Embryonic facial prominence (tissue), 1 donor: ENCODE data around the gene GNB1.

ENCODE experiments used
- DNase-seq: peaks from one replicate; pipeline ENCODE4 v3.0.0-alpha.2; 2016; ENCODE audit errors: extremely low spot score

Gene GNB1

GRCh38 chr1:1922956-1923833, 32.3 kb upstream of the GNB1 start:
- no peak for DNase-seq

- DNase-seq, result no peak
Measured at GRCh38 chr1:1922702-1922955, 31.7 kb upstream of the GNB1 start.

- no peak for DNase-seq
Measured at GRCh38 chr1:1921901-1922701, 31.2 kb upstream of the GNB1 start.

DNA sequence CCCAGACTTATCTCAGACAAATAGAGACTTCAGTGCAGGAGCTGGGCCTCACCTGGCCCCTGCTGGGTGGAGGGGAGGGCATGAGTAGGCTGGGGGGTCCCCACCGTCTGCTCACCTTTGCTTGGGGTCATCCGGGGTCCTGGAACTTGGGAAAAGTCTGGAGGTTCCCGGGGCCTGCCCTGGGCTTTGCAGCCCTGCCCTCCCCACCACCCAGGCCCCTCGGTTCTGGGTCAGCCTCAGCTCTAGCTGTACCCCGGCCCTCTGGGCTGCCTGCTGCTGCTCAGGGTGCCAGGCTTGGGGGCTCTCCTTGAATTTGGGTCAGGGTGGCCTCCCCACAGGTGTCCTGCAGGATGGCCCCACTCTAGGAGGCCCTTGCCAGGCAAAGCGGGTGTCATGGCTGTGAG, 30.6 kb upstream of the GNB1 start:
- no peak for DNase-seq

DNA sequence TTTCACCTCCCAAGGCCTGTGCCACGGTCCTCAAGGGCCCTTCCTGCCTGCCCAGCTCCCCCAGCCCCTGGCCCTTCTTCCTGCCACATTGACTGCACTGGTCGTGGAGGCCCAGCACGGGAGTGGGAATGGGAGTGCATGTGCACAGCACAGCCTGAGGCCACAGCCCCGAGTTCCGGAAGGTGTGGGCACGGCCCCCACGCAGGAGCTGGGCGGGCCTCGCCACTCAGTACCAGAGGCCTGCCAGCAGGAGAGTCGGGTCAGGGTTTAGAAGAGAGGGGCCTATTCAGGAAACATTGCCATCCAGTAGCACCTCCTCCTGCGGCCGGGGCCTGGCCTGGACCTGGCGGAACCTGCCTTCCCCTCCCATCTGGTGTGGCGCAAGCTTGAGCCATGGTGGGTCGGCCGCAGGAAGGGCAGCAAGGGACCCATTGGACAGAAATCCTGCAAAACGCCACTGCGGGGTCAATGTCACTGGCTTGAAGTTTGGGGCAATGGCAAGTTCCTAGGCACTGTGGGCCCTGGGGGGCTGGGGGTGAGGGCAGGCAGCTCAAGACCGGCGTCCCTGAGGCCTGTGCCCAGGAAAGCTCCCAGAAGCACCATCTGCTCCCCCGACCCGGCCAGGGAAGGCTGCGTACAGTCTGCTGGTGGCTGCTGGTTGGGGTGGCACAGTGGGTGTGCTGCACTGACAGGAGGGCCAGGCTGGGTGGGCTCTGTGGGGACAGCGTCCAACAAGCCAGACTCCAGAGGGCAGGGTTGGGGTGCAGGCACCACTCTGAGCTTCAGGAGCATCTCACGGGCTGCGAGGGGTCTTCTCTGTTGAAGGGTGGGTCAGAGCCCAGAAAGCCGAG, 29.9 kb upstream of the GNB1 start:
- DNase-seq, result no peak

DNA sequence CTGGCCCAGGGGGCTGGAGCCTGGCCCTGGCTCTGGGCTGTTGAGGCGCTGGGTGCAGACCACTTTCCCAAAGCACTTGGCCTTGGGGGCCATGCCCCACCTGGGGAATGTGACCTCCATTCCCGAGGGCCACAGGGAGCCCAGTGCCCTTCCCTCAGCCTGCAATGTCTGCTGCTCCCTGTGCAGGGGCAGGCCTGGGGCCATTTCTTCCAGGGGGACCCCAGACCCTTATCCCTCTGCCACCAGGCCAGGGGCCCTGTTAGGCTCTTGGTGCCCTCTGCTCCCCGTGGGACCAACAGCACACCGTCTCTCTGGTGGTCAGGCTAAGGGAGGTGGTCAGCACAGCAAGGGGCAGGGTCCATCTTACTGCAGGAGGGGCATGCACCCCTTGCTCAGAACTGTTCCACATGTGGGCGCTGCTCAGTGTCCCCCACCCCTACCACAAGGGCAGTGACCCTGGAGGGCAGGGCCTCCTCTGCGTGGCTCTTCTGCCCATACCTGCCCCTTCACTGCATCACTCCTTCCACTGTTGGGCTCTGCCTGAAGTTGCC, 29.2 kb upstream of the GNB1 start:
- no peak for DNase-seq

DNA sequence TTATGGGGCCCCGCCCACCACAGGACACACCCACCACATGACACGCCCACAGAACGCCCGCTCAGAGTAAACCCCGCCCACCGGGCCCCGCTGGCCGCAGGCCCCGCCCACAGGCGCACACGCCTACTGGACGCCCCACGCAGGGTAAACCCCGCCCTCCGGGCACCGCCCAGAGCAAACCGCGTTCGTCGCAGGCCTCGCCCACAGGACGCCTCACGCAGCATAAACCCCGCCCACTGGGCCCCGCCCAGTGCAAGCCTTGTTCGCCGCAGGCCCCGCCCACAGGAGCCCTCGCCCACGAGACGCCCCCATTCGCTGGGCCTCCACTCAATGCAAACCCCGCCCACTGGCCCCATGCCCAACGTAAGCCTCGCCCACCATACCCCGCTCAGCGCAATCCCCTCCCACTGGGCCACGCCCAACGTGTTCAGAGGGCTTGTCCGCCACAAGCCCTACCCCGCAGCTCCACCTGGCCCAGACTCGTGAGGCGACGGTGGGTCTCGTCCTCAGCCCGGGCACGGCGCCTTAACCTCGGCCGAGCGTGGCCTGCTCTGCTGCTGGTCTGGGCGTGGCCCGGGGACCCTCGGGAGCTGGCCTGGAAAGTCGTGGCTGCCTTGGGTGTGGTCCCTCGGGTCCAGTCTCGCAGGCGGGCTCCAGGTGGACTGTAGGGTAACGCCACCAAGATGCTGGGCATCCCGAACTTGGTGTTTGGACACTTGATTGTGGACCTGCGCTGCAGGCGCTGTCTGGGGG, 28.6 kb upstream of the GNB1 start:
- peak; percentile 91 for DNase-seq

- no peak for DNase-seq
Measured at GRCh38 chr1:1918901-1919303, 28.0 kb upstream of the GNB1 start, which contains the start of gene TMEM52. Gene TMEM52, minus strand, starts transcription at chr1:1919279. Its CDS starts 14 bp downstream, at chr1:1919265.

DNA sequence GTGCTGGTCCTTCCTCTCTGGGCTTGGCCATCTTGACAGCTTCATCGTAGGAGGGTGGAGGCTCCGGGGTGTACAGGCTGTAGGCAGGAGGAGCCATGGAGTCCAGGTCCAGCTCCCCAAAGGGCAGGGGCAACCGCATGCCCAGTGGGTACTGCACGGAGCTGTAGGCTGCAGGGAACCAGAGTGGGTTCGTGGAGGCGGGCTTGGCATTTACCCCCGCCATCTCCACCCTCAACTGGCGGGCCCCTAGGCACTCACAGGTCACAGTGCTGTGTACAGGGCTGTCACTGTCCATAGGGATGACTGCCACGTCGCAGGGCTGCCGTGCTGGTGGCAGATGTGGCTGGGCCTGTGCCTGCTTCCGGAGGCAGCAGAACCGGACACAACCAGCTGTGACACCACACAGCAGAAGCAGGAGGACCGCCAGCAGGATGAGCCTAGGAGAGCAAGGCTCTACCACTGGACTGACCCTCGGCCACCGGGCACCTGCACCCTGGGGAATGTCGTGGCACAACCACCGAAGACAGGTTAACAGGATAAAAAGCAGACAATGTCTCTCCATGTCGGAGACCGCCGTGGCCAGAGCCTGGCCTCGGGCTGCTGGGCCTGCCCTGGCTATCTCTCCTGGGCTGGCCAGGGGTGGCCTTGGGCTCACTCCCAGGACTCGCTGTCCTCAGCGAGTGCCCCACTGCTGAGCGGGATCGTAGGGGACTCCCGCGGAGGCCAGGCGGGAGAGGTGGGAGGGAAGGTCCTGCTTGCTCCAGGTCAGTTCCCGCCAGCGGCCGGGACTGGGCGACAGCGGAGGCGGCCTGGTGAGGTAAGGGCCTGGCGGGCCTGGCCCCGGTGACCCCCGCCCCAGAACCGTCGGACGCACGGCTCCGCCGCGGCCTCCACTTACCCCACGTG, 27.4 kb upstream of the GNB1 start:
- no peak for DNase-seq

DNA sequence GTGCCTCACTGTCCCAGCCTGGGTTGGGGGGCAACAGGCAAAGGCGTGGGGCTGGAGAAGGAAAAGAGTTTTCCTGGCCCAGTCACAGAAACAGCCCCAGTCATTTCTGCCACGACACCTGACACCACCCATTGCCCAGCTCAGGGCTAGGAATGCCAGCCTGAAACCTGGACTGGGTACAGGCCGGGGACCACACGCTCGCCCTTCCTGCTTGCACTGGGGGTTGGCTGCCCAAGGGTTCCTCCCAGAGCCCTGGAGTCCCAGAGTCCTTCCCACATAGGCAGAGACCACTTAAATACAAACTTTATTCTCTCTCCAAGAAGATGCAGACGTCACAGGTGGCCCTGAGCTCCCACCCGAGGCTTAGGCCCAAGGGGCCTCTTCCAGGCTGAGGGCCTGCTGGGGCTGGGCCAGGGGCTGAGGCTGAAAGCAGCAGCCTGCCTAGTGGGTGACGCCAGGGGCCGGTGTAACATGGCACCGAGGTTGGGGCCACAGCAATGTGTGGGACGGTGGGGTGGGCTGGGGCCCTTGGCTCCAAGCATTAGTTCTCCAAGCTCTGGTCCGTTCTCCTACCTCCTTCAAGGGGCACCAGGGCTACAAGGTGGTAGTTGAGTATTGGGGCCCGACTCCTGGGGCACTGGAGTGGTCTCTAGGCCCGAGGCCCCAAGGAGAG, 26.6 kb upstream of the GNB1 start:
- no peak for DNase-seq

GRCh38 chr1:1916851-1917251, 26.0 kb upstream of the GNB1 start:
- DNase-seq, result no peak

DNA sequence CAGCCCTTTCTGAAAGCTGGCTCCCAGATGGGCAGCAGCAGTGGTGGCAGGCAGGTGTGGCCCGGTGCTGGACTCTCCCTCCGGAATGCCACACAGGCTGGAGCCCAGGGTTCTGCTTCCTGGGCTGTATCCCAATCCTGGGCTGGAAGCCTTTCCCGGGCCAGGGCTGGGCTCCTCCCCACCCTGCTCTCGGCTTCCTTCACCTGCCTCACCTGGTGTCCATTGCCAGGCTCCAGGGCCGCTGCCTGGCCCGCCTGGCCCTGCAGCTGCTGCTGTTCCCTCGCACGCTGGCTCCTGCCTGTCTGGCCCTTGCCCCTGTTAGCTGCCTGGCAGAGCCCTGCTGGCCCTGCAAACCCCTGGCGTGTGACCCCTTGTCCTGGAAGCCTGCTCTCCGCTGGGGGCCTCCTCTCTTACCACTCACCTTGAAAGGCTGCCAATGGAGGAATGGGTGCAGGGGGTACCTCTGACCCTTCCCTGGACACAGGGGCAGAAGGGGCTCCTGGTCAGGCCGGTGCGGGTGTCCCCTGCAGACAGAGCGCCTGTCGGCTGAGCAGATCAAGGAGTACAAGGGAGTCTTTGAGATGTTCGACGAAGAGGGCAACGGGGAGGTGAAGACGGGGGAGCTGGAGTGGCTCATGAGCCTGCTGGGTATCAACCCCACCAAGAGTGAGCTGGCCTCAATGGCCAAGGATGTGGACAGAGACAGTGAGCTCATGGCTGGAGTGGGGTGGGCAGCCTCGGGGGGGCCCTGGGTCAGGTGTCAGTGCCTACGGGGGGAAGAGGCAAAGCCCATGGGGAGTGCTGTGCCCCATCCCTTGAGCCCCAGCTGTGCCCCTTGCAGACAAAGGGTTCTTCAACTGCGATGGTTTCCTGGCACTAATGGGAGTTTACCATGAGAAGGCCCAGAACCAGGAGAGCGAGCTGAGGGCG, 25.3 kb upstream of the GNB1 start:
- DNase-seq, result no peak

GRCh38 chr1:1914971-1915692, 24.2 kb upstream of the GNB1 start, which contains the start of gene CALML6:
Gene CALML6, plus strand, starts transcription at chr1:1915260. Its CDS starts 21 bp downstream, at chr1:1915281.
- no peak for DNase-seq

DNA sequence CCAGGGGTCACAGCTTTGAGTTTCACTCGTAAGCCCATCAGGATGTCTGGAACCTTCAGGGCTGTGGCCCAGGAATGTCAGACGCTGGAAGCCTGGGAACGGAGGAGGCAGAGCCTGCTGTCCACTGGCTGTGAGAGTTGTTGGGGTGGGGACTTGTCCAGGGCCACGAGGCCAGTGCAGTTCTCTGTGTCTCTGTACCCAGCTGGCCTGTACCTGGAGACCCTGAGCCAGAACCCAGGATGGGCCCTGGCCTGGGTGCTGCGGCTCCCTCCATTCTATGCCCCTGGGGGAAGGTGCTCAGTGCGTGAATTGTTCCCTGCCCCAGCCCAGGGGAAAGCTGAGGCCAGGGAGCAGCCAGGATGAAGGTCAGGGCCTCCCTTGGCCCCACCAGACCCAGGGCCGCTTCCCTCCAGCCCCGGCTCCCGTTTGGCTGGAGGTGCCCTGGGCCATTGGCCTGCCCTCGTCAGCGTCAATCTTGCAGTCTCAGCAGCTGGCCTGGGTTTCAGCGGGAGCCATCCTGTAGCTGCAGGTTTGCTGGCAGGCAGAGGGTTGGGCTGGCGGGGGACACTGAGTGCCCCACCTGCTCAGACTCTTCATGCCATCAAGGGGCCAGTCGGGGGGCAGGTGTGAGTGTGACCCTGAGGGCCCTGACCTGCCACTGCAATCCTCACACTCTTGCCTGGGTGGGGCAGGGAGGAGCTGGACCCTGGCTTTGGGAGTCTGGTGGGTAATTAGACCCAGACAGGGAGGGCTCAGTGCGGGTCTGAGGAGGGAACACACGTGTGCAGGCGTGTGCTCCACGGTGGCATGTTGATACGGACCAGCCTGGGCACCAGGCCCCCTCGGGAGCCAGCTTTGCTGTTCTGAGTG, 23.4 kb upstream of the GNB1 start:
- DNase-seq, result no peak

- DNase-seq, result no peak
Measured at GRCh38 chr1:1911350-1912041, 20.6 kb upstream of the GNB1 start.
